HEK293 (cell line): ENCODE data around the gene SYT2.

ENCODE experiments used
- BCL11A ChIP-seq: fragments of 450-650 bp; formaldehyde crosslinking; IDR thresholded peaks from 2 replicates; pipeline ENCODE4 v1.5.1; 2016; ENCODE audit warnings: low read depth, missing biosample characterization, missing genetic modification characterization
- EGR2 ChIP-seq: fragments of 450-650 bp; formaldehyde crosslinking; IDR thresholded peaks from 2 replicates; pipeline ENCODE4 v1.5.1; 2016; ENCODE audit warnings: low read depth, missing biosample characterization, missing genetic modification characterization
- GFI1B ChIP-seq: fragments of 450-650 bp; formaldehyde crosslinking; IDR thresholded peaks from 2 replicates; pipeline ENCODE4 v1.5.1; 2016; ENCODE audit warnings: missing biosample characterization, missing genetic modification characterization
- GLIS1 ChIP-seq: fragments of 450-650 bp; formaldehyde crosslinking; IDR thresholded peaks from 2 replicates; pipeline ENCODE4 v1.5.1; 2016; ENCODE audit warnings: missing biosample characterization, missing genetic modification characterization
- HOXD13 ChIP-seq: sonication (generic); formaldehyde crosslinking; IDR thresholded peaks from 2 replicates; pipeline ENCODE4 v1.8.0; 2022; ENCODE audit warnings: missing genetic modification reagents, borderline replicate concordance
- KLF16 ChIP-seq: fragments of 450-650 bp; formaldehyde crosslinking; IDR thresholded peaks from 2 replicates; pipeline ENCODE4 v1.5.1; 2017; ENCODE audit warnings: missing biosample characterization, missing genetic modification characterization
- TCF7L2 ChIP-seq: IDR thresholded peaks from 2 replicates; pipeline ENCODE4 v1.6.1; 2011; ENCODE audit warnings: low read depth, mild to moderate bottlenecking, inconsistent platforms, low read length, moderate library complexity, borderline replicate concordance
- TRIM28 ChIP-seq: IDR thresholded peaks from 2 replicates; pipeline ENCODE4 v1.6.1; 2011; ENCODE audit warnings: low read length, control low read depth, borderline replicate concordance
- WT1 ChIP-seq: fragments of 450-650 bp; formaldehyde crosslinking; IDR thresholded peaks from 2 replicates; pipeline ENCODE4 v1.5.1; 2016; ENCODE audit warnings: missing biosample characterization, missing genetic modification characterization
- YY2 ChIP-seq: fragments of 450-650 bp; formaldehyde crosslinking; IDR thresholded peaks from 2 replicates; pipeline ENCODE4 v1.5.1; 2016; ENCODE audit warnings: missing biosample characterization, missing genetic modification characterization
- ZBTB20 ChIP-seq: fragments of 450-650 bp; formaldehyde crosslinking; IDR thresholded peaks from 2 replicates; pipeline ENCODE4 v1.5.1; 2016; ENCODE audit warnings: missing biosample characterization, missing genetic modification characterization
- ZBTB7A ChIP-seq: fragments of 450-650 bp; formaldehyde crosslinking; IDR thresholded peaks from 2 replicates; pipeline ENCODE4 v1.5.1; 2016; ENCODE audit warnings: low read depth, missing biosample characterization, missing genetic modification characterization
- ZFHX2 ChIP-seq: fragments of 450-650 bp; formaldehyde crosslinking; conservative IDR thresholded peaks from 2 replicates; pipeline ENCODE4 v1.5.1; 2016; ENCODE audit warnings: missing biosample characterization, missing genetic modification characterization
- ZFP3 ChIP-seq: fragments of 450-650 bp; formaldehyde crosslinking; IDR thresholded peaks from 2 replicates; pipeline ENCODE4 v1.5.1; 2016; ENCODE audit warnings: low read depth, missing biosample characterization, missing genetic modification characterization
- ZFP69B ChIP-seq: fragments of 450-650 bp; formaldehyde crosslinking; IDR thresholded peaks from 2 replicates; pipeline ENCODE4 v1.5.1; 2016; ENCODE audit warnings: missing biosample characterization, missing genetic modification characterization
- ZNF121 ChIP-seq: fragments of 450-650 bp; formaldehyde crosslinking; IDR thresholded peaks from 2 replicates; pipeline ENCODE4 v1.5.1; 2016; ENCODE audit warnings: missing biosample characterization, missing genetic modification characterization
- ZNF146 ChIP-seq: fragments of 450-650 bp; formaldehyde crosslinking; IDR thresholded peaks from 2 replicates; pipeline ENCODE4 v1.5.1; 2016; ENCODE audit warnings: missing biosample characterization, missing genetic modification characterization
- ZNF169 ChIP-seq: fragments of 450-650 bp; formaldehyde crosslinking; IDR thresholded peaks from 2 replicates; pipeline ENCODE4 v1.5.1; 2016; ENCODE audit warnings: missing biosample characterization, missing genetic modification characterization
- ZNF292 ChIP-seq: fragments of 450-650 bp; formaldehyde crosslinking; IDR thresholded peaks from 2 replicates; pipeline ENCODE4 v1.5.1; 2016; ENCODE audit warnings: low read depth, missing biosample characterization, missing genetic modification characterization, borderline replicate concordance
- ZNF433 ChIP-seq: fragments of 450-650 bp; formaldehyde crosslinking; IDR thresholded peaks from 2 replicates; pipeline ENCODE4 v1.5.1; 2016; ENCODE audit warnings: missing biosample characterization, missing genetic modification characterization, low read depth
- ZNF501 ChIP-seq: fragments of 450-650 bp; formaldehyde crosslinking; IDR thresholded peaks from 2 replicates; pipeline ENCODE4 v1.5.1; 2016; ENCODE audit warnings: missing biosample characterization, missing genetic modification characterization
- ZNF510 ChIP-seq: fragments of 450-650 bp; formaldehyde crosslinking; IDR thresholded peaks from 2 replicates; pipeline ENCODE4 v1.5.1; 2018; ENCODE audit warnings: mild to moderate bottlenecking, missing genetic modification characterization, missing biosample characterization; ENCODE audit not compliant: insufficient replicate concordance
- ZNF514 ChIP-seq: fragments of 450-650 bp; formaldehyde crosslinking; IDR thresholded peaks from 2 replicates; pipeline ENCODE4 v1.5.1; 2016; ENCODE audit warnings: missing biosample characterization, missing genetic modification characterization
- ZNF596 ChIP-seq: fragments of 450-650 bp; IDR thresholded peaks from 2 replicates; pipeline ENCODE4 v1.5.0; 2018; ENCODE audit warnings: missing biosample characterization, mild to moderate bottlenecking, missing genetic modification characterization, moderate library complexity
- ZNF623 ChIP-seq: fragments of 450-650 bp; formaldehyde crosslinking; IDR thresholded peaks from 2 replicates; pipeline ENCODE4 v1.5.1; 2016; ENCODE audit warnings: missing biosample characterization, missing genetic modification characterization
- ZNF629 ChIP-seq: fragments of 450-650 bp; formaldehyde crosslinking; IDR thresholded peaks from 2 replicates; pipeline ENCODE4 v1.5.1; 2017; ENCODE audit warnings: missing biosample characterization, missing genetic modification characterization
- ZNF664 ChIP-seq: fragments of 450-650 bp; formaldehyde crosslinking; IDR thresholded peaks from 2 replicates; pipeline ENCODE4 v1.5.1; 2016; ENCODE audit warnings: missing biosample characterization, missing genetic modification characterization
- ZNF670 ChIP-seq: fragments of 450-650 bp; formaldehyde crosslinking; IDR thresholded peaks from 2 replicates; pipeline ENCODE4 v1.5.1; 2016; ENCODE audit warnings: missing biosample characterization, missing genetic modification characterization, low read depth
- ZNF776 ChIP-seq: fragments of 450-650 bp; formaldehyde crosslinking; IDR thresholded peaks from 2 replicates; pipeline ENCODE4 v1.5.0; 2017; ENCODE audit warnings: missing biosample characterization, missing genetic modification characterization, borderline replicate concordance
- ZNF830 ChIP-seq: fragments of 450-650 bp; IDR thresholded peaks from 2 replicates; pipeline ENCODE4 v1.5.0; 2018; ENCODE audit warnings: missing biosample characterization, missing genetic modification characterization, low read depth, mild to moderate bottlenecking, moderate library complexity
- ZNF837 ChIP-seq: fragments of 450-650 bp; formaldehyde crosslinking; IDR thresholded peaks from 2 replicates; pipeline ENCODE4 v1.5.1; 2016; ENCODE audit warnings: missing biosample characterization, missing genetic modification characterization
- TF ChIP-seq, protein P1 (sequence below): fragments of 450-650 bp; formaldehyde crosslinking; IDR thresholded peaks from 2 replicates; pipeline ENCODE4 v1.5.1; 2016; ENCODE audit warnings: missing biosample characterization, missing genetic modification characterization
- TF ChIP-seq, protein P2 (sequence below): sonication (generic); formaldehyde crosslinking; IDR thresholded peaks from 2 replicates; pipeline ENCODE4 v1.8.1; 2022; ENCODE audit warnings: mild to moderate bottlenecking, moderate library complexity, missing genetic modification reagents
- TF ChIP-seq, protein P3 (sequence below): fragments of 450-650 bp; formaldehyde crosslinking; IDR thresholded peaks from 2 replicates; pipeline ENCODE4 v1.5.1; 2017; ENCODE audit warnings: missing biosample characterization, missing genetic modification characterization
- TF ChIP-seq, protein P4 (sequence below): fragments of 450-650 bp; formaldehyde crosslinking; IDR thresholded peaks from 2 replicates; pipeline ENCODE4 v1.5.1; 2017; ENCODE audit warnings: missing biosample characterization, mild to moderate bottlenecking, missing genetic modification characterization, moderate library complexity
- TF ChIP-seq, protein P5 (sequence below): fragments of 450-650 bp; formaldehyde crosslinking; IDR thresholded peaks from 2 replicates; pipeline ENCODE4 v1.5.1; 2017; ENCODE audit warnings: missing biosample characterization, missing genetic modification characterization

SYT2 gene

DNA sequence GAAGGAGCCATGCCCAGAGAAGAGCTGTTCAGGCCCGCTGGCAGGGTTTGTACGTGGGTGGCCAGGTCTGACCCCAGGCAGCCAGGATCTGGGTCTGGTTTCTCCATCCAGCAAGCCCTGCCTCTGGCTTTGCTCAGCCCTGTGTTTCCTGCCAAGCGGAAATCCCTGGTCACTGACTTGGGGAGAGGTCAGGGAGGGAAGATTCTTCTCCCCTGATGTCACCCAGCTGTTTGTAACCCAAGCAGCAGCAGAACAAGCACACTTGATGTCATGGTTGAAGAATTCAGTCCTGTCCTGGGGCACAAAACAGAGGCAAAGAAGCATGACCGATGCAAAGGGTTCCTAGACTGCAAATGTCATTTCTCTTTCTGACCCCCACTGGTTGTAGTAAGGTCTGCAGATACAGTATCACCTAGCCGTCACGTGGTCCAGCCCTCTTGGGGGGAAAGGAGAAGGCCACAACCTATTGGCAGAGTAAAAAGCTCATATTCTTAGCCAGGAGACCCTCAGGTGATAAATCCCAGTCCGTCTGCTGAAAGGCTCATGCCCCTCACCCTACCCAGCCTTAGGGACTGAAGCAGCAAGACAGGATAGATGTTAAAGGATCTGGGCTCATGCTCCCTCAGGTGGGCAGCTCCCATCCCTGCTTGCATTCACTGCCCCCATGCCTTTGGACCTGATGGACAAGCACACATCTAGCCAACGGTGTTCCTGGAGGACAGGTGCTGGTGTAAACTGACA, 120.9 kb downstream of the SYT2 start (continued):
- TF ChIP-seq ZNF292 (tag by site-specific recombination): no peak
- TF ChIP-seq, protein P1, sequence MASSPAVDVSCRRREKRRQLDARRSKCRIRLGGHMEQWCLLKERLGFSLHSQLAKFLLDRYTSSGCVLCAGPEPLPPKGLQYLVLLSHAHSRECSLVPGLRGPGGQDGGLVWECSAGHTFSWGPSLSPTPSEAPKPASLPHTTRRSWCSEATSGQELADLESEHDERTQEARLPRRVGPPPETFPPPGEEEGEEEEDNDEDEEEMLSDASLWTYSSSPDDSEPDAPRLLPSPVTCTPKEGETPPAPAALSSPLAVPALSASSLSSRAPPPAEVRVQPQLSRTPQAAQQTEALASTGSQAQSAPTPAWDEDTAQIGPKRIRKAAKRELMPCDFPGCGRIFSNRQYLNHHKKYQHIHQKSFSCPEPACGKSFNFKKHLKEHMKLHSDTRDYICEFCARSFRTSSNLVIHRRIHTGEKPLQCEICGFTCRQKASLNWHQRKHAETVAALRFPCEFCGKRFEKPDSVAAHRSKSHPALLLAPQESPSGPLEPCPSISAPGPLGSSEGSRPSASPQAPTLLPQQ (tag by site-specific recombination): peak; percentile 83
- TF ChIP-seq ZNF629: peak; percentile 97
- TF ChIP-seq, protein P2, sequence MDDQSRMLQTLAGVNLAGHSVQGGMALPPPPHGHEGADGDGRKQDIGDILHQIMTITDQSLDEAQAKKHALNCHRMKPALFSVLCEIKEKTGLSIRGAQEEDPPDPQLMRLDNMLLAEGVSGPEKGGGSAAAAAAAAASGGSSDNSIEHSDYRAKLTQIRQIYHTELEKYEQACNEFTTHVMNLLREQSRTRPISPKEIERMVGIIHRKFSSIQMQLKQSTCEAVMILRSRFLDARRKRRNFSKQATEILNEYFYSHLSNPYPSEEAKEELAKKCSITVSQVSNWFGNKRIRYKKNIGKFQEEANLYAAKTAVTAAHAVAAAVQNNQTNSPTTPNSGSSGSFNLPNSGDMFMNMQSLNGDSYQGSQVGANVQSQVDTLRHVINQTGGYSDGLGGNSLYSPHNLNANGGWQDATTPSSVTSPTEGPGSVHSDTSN (CRISPR knock-in tag): no peak
- no peak for TF ChIP-seq ZNF121 (tag by site-specific recombination)
- TF ChIP-seq ZNF664: no peak
- TF ChIP-seq TCF7L2: no peak
- no peak for TF ChIP-seq ZNF169
- peak; percentile 84 for TF ChIP-seq WT1 (tag by site-specific recombination)
- TF ChIP-seq ZNF837 (tag by site-specific recombination): no peak
- TF ChIP-seq ZNF514 (tag by site-specific recombination): no peak
- TF ChIP-seq, protein P3, sequence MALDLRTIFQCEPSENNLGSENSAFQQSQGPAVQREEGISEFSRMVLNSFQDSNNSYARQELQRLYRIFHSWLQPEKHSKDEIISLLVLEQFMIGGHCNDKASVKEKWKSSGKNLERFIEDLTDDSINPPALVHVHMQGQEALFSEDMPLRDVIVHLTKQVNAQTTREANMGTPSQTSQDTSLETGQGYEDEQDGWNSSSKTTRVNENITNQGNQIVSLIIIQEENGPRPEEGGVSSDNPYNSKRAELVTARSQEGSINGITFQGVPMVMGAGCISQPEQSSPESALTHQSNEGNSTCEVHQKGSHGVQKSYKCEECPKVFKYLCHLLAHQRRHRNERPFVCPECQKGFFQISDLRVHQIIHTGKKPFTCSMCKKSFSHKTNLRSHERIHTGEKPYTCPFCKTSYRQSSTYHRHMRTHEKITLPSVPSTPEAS: no peak
- TF ChIP-seq, protein P4, sequence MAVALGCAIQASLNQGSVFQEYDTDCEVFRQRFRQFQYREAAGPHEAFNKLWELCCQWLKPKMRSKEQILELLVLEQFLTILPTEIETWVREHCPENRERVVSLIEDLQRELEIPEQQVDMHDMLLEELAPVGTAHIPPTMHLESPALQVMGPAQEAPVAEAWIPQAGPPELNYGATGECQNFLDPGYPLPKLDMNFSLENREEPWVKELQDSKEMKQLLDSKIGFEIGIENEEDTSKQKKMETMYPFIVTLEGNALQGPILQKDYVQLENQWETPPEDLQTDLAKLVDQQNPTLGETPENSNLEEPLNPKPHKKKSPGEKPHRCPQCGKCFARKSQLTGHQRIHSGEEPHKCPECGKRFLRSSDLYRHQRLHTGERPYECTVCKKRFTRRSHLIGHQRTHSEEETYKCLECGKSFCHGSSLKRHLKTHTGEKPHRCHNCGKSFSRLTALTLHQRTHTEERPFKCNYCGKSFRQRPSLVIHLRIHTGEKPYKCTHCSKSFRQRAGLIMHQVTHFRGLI: no peak; the same call in 1 of the 2 replicates
- TF ChIP-seq ZNF596 (tag by site-specific recombination): no peak
- TF ChIP-seq ZFP69B (tag by site-specific recombination): no peak
- peak; percentile 28; the same call in 1 of the 2 replicates for TF ChIP-seq ZFHX2 (tag by site-specific recombination)
- no peak for TF ChIP-seq ZNF510 (tag by site-specific recombination)
- TF ChIP-seq TRIM28: no peak
- TF ChIP-seq ZNF776 (tag by site-specific recombination): no peak
- TF ChIP-seq, protein P5, sequence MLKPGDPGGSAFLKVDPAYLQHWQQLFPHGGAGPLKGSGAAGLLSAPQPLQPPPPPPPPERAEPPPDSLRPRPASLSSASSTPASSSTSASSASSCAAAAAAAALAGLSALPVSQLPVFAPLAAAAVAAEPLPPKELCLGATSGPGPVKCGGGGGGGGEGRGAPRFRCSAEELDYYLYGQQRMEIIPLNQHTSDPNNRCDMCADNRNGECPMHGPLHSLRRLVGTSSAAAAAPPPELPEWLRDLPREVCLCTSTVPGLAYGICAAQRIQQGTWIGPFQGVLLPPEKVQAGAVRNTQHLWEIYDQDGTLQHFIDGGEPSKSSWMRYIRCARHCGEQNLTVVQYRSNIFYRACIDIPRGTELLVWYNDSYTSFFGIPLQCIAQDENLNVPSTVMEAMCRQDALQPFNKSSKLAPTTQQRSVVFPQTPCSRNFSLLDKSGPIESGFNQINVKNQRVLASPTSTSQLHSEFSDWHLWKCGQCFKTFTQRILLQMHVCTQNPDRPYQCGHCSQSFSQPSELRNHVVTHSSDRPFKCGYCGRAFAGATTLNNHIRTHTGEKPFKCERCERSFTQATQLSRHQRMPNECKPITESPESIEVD (tag by site-specific recombination): no peak
- TF ChIP-seq BCL11A (tag by site-specific recombination): peak; percentile 90
- TF ChIP-seq ZNF830 (tag by site-specific recombination): no peak
- peak; percentile 92 for TF ChIP-seq GLIS1
- TF ChIP-seq ZNF623: peak; percentile 68
- no peak for TF ChIP-seq ZFP3
- no peak for TF ChIP-seq YY2 (tag by site-specific recombination)
- no peak for TF ChIP-seq ZNF433
- no peak for TF ChIP-seq EGR2 (tag by site-specific recombination)
- peak; percentile 60; the same call in 1 of the 2 replicates for TF ChIP-seq ZNF501
- TF ChIP-seq ZNF670 (tag by site-specific recombination): no peak
- no peak for TF ChIP-seq GFI1B (tag by site-specific recombination)
- no peak for TF ChIP-seq ZBTB20 (tag by site-specific recombination)
- no peak for TF ChIP-seq ZBTB7A
- TF ChIP-seq ZNF146 (tag by site-specific recombination): no peak
- TF ChIP-seq HOXD13 (CRISPR knock-in tag): no peak
- TF ChIP-seq KLF16 (tag by site-specific recombination): no peak
